SK-N-SH treated with all-trans-retinoic acid at 6 μM for 48 hours (cell line): ENCODE data around the gene ADAM17.

ENCODE experiments used
- ATAC-seq: fragments of 200-7000 bp; cut with Tn5 transposase; 3 replicates; pipeline ENCODE4 v1.9.1; 2020; ENCODE audit warnings: mild to moderate bottlenecking, moderate library complexity
- ARNTL ChIP-seq: fragments of 450-650 bp; formaldehyde crosslinking; IDR thresholded peaks from 2 replicates; pipeline ENCODE4 v1.5.0; 2020; ENCODE audit warnings: low read depth, mild to moderate bottlenecking, moderate library complexity, borderline replicate concordance
- BACH2 ChIP-seq: fragments of 250-450 bp; sonication (Bioruptor Pico); IDR thresholded peaks from 2 replicates; pipeline ENCODE4 v1.9.0; 2021; ENCODE audit warnings: mild to moderate bottlenecking, borderline replicate concordance
- CSDC2 ChIP-seq: fragments of 250-450 bp; sonication (Bioruptor Pico); IDR thresholded peaks from 2 replicates; pipeline ENCODE4 v1.5.0; 2020; ENCODE audit warnings: mild to moderate bottlenecking, moderate library complexity
- ESRRG ChIP-seq: fragments of 250-450 bp; sonication (Bioruptor Pico); IDR thresholded peaks from 2 replicates; pipeline ENCODE4 v1.6.1; 2021; ENCODE audit warnings: mild to moderate bottlenecking
- GLIS3 ChIP-seq: fragments of 250-450 bp; sonication (Bioruptor Pico); IDR thresholded peaks from 2 replicates; pipeline ENCODE4 v1.5.0; 2020; ENCODE audit warnings: mild to moderate bottlenecking, moderate library complexity
- ISL1 ChIP-seq: fragments of 250-450 bp; sonication (Bioruptor Pico); IDR thresholded peaks from 2 replicates; pipeline ENCODE4 v2.1.2; 2022; ENCODE audit warnings: mild to moderate bottlenecking, moderate library complexity
- OSR1 ChIP-seq: fragments of 250-450 bp; sonication (Bioruptor Pico); IDR thresholded peaks from 2 replicates; pipeline ENCODE4 v1.8.0; 2022; ENCODE audit warnings: moderate library complexity, mild to moderate bottlenecking, inconsistent platforms
- PPARA ChIP-seq: fragments of 250-450 bp; sonication (Bioruptor Pico); IDR thresholded peaks from 2 replicates; pipeline ENCODE4 v1.5.0; 2020; ENCODE audit warnings: mild to moderate bottlenecking, borderline replicate concordance
- TOX ChIP-seq: fragments of 250-450 bp; sonication (Bioruptor Pico); IDR thresholded peaks from 2 replicates; pipeline ENCODE4 v1.8.0; 2021; ENCODE audit warnings: mild to moderate bottlenecking, moderate library complexity, borderline replicate concordance
- ZC3H10 ChIP-seq: fragments of 250-450 bp; sonication (Bioruptor Pico); IDR thresholded peaks from 2 replicates; pipeline ENCODE4 v1.5.1; 2021; ENCODE audit warnings: mild to moderate bottlenecking, moderate library complexity
- ZFP3 ChIP-seq: fragments of 250-450 bp; sonication (Bioruptor Pico); IDR thresholded peaks from 2 replicates; pipeline ENCODE4 v1.5.0; 2020; ENCODE audit warnings: mild to moderate bottlenecking, moderate library complexity
- ZFP30 ChIP-seq: fragments of 450-650 bp; formaldehyde crosslinking; IDR thresholded peaks from 2 replicates; pipeline ENCODE4 v1.5.0; 2022; ENCODE audit warnings: mild to moderate bottlenecking, moderate library complexity
- ZNF565 ChIP-seq: fragments of 450-650 bp; formaldehyde crosslinking; conservative IDR thresholded peaks from 2 replicates; pipeline ENCODE4 v1.5.0; 2020; ENCODE audit warnings: low read depth, mild to moderate bottlenecking, moderate library complexity
- ZNF70 ChIP-seq: fragments of 450-650 bp; formaldehyde crosslinking; IDR thresholded peaks from 2 replicates; pipeline ENCODE4 v1.5.0; 2020; ENCODE audit warnings: mild to moderate bottlenecking, moderate library complexity
- TF ChIP-seq, protein P1 (sequence below): fragments of 250-450 bp; sonication (Bioruptor Pico); IDR thresholded peaks from 2 replicates; pipeline ENCODE4 v1.5.0; 2020; ENCODE audit warnings: mild to moderate bottlenecking, moderate library complexity
- TF ChIP-seq, protein P2 (sequence below): fragments of 250-450 bp; sonication (Bioruptor Pico); IDR thresholded peaks from 2 replicates; pipeline ENCODE4 v1.8.0; 2020; ENCODE audit warnings: mild to moderate bottlenecking, moderate library complexity, borderline replicate concordance
- TF ChIP-seq, protein P3 (sequence below): fragments of 250-450 bp; sonication (Bioruptor Pico); IDR thresholded peaks from 2 replicates; pipeline ENCODE4 v1.5.1; 2021; ENCODE audit warnings: mild to moderate bottlenecking, moderate library complexity
- TF ChIP-seq, protein P4 (sequence below): fragments of 250-450 bp; sonication (Bioruptor Pico); IDR thresholded peaks from 2 replicates; pipeline ENCODE4 v1.8.0; 2021; ENCODE audit warnings: low read depth, mild to moderate bottlenecking, moderate library complexity, borderline replicate concordance
- TF ChIP-seq, protein P5 (sequence below): fragments of 250-450 bp; sonication (Bioruptor Pico); IDR thresholded peaks from 2 replicates; pipeline ENCODE4 v1.5.1; 2020; ENCODE audit warnings: low read depth, mild to moderate bottlenecking, moderate library complexity

Gene ADAM17

DNA sequence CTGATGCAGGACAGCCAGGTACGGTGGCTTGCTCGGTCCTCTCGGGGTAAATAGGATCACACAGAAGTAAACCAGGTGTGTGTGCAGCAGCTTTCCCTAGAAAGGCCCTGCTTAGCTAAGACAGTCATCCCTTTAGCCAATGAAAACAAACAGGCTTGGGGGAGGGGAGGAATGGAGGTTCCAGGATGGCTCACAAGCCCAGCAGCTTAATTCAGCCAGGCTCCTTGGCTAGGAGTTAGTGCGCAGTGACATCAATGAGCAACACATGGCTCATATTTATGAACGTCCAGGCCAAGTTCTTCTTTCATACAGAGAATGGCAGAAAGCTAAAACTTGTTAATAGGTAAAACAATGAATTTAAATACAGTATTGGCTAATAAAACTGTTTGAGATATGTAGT is 71.1 kb downstream of the ADAM17 start:
- TF ChIP-seq, protein P1, sequence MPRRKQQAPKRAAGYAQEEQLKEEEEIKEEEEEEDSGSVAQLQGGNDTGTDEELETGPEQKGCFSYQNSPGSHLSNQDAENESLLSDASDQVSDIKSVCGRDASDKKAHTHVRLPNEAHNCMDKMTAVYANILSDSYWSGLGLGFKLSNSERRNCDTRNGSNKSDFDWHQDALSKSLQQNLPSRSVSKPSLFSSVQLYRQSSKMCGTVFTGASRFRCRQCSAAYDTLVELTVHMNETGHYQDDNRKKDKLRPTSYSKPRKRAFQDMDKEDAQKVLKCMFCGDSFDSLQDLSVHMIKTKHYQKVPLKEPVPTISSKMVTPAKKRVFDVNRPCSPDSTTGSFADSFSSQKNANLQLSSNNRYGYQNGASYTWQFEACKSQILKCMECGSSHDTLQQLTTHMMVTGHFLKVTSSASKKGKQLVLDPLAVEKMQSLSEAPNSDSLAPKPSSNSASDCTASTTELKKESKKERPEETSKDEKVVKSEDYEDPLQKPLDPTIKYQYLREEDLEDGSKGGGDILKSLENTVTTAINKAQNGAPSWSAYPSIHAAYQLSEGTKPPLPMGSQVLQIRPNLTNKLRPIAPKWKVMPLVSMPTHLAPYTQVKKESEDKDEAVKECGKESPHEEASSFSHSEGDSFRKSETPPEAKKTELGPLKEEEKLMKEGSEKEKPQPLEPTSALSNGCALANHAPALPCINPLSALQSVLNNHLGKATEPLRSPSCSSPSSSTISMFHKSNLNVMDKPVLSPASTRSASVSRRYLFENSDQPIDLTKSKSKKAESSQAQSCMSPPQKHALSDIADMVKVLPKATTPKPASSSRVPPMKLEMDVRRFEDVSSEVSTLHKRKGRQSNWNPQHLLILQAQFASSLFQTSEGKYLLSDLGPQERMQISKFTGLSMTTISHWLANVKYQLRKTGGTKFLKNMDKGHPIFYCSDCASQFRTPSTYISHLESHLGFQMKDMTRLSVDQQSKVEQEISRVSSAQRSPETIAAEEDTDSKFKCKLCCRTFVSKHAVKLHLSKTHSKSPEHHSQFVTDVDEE (CRISPR knock-in tag), result no peak
- TF ChIP-seq ZNF565 (CRISPR knock-in tag) (no peak), OSR1 (no peak), CSDC2 (CRISPR knock-in tag) (no peak)
- TF ChIP-seq, protein P2, sequence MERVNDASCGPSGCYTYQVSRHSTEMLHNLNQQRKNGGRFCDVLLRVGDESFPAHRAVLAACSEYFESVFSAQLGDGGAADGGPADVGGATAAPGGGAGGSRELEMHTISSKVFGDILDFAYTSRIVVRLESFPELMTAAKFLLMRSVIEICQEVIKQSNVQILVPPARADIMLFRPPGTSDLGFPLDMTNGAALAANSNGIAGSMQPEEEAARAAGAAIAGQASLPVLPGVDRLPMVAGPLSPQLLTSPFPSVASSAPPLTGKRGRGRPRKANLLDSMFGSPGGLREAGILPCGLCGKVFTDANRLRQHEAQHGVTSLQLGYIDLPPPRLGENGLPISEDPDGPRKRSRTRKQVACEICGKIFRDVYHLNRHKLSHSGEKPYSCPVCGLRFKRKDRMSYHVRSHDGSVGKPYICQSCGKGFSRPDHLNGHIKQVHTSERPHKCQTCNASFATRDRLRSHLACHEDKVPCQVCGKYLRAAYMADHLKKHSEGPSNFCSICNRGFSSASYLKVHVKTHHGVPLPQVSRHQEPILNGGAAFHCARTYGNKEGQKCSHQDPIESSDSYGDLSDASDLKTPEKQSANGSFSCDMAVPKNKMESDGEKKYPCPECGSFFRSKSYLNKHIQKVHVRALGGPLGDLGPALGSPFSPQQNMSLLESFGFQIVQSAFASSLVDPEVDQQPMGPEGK (CRISPR knock-in tag), result no peak
- TF ChIP-seq, protein P3, sequence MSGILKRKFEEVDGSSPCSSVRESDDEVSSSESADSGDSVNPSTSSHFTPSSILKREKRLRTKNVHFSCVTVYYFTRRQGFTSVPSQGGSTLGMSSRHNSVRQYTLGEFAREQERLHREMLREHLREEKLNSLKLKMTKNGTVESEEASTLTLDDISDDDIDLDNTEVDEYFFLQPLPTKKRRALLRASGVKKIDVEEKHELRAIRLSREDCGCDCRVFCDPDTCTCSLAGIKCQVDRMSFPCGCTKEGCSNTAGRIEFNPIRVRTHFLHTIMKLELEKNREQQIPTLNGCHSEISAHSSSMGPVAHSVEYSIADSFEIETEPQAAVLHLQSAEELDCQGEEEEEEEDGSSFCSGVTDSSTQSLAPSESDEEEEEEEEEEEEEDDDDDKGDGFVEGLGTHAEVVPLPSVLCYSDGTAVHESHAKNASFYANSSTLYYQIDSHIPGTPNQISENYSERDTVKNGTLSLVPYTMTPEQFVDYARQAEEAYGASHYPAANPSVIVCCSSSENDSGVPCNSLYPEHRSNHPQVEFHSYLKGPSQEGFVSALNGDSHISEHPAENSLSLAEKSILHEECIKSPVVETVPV (CRISPR knock-in tag), result no peak
- no peak for ATAC-seq

DNA sequence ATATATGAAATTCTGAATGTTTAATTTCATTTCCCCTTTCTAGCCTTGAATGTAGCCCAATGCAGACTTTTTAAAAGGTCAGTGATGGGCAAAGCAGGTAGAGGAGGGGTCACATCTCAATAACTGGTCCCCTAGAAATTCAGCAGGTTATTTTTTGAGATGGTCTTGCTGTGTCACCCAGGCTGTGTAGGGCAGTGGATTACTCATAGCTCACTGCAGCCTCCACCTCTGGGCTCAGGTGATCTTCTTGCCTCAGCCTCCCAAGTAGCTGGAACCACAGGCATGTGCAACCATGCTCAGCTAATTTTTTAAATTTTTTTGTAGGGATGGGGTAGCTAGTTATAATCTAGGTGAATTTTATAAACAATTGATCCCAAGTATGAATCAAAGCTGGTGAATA is 72.5 kb downstream of the ADAM17 start:
- TF ChIP-seq, protein P3 (CRISPR knock-in tag), result no peak
- TF ChIP-seq, protein P4, sequence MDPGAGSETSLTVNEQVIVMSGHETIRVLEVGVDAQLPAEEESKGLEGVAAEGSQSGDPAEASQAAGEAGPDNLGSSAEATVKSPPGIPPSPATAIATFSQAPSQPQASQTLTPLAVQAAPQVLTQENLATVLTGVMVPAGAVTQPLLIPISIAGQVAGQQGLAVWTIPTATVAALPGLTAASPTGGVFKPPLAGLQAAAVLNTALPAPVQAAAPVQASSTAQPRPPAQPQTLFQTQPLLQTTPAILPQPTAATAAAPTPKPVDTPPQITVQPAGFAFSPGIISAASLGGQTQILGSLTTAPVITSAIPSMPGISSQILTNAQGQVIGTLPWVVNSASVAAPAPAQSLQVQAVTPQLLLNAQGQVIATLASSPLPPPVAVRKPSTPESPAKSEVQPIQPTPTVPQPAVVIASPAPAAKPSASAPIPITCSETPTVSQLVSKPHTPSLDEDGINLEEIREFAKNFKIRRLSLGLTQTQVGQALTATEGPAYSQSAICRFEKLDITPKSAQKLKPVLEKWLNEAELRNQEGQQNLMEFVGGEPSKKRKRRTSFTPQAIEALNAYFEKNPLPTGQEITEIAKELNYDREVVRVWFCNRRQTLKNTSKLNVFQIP, result no peak
- TF ChIP-seq ZFP30 (CRISPR knock-in tag) (no peak), ZNF70 (no peak), ISL1 (no peak), PPARA (no peak), CSDC2 (CRISPR knock-in tag) (no peak), ZC3H10 (CRISPR knock-in tag) (no peak), ZNF565 (CRISPR knock-in tag) (no peak), ZFP3 (CRISPR knock-in tag) (no peak), TOX (CRISPR knock-in tag) (no peak), GLIS3 (CRISPR knock-in tag) (no peak), ESRRG (CRISPR knock-in tag) (no peak), BACH2 (CRISPR knock-in tag) (no peak), ARNTL (CRISPR knock-in tag) (no peak)
- TF ChIP-seq, protein P1 (CRISPR knock-in tag), result no peak
- TF ChIP-seq, protein P5, sequence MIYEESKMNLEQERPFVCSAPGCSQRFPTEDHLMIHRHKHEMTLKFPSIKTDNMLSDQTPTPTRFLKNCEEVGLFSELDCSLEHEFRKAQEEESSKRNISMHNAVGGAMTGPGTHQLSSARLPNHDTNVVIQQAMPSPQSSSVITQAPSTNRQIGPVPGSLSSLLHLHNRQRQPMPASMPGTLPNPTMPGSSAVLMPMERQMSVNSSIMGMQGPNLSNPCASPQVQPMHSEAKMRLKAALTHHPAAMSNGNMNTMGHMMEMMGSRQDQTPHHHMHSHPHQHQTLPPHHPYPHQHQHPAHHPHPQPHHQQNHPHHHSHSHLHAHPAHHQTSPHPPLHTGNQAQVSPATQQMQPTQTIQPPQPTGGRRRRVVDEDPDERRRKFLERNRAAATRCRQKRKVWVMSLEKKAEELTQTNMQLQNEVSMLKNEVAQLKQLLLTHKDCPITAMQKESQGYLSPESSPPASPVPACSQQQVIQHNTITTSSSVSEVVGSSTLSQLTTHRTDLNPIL (CRISPR knock-in tag), result no peak
- ATAC-seq, result no peak
